ENCODE results near the gene FNDC3A.

DNA sequence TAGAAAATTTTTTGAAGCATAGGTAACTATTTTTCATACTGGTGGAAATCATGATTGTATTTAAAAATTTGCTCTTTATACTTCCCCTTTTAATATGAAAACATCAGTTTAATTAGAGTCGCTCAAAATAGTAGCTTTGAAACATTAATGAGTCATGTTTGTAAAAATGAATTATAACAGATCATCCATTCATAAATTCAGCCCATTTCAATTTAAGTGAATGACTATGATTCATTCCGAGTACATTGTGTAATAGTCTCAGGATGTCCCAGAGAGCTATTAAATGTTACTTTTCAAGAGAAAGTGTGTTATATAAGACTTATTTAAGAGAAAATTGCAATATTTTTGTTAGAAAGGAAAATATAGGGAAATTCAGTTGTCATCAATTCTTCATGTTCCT is 111.0 kb downstream of the FNDC3A start:
- TF ChIP-seq, protein P1, sequence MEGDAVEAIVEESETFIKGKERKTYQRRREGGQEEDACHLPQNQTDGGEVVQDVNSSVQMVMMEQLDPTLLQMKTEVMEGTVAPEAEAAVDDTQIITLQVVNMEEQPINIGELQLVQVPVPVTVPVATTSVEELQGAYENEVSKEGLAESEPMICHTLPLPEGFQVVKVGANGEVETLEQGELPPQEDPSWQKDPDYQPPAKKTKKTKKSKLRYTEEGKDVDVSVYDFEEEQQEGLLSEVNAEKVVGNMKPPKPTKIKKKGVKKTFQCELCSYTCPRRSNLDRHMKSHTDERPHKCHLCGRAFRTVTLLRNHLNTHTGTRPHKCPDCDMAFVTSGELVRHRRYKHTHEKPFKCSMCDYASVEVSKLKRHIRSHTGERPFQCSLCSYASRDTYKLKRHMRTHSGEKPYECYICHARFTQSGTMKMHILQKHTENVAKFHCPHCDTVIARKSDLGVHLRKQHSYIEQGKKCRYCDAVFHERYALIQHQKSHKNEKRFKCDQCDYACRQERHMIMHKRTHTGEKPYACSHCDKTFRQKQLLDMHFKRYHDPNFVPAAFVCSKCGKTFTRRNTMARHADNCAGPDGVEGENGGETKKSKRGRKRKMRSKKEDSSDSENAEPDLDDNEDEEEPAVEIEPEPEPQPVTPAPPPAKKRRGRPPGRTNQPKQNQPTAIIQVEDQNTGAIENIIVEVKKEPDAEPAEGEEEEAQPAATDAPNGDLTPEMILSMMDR (IDR thresholded peaks at IDR 0.05) = no peak
- no peak for TF ChIP-seq EZH2phosphoT487 (IDR thresholded peaks at IDR 0.05)

All from neural progenitor cell (in vitro differentiated cells).